Brain pericyte (primary cell): ENCODE data around the gene KLHL9.

Source experiments
- DNase-seq: peaks from one replicate; pipeline ENCODE4 v3.0.0-alpha.2; 2012; ENCODE audit warnings: low read depth, low spot score

Gene KLHL9

DNA sequence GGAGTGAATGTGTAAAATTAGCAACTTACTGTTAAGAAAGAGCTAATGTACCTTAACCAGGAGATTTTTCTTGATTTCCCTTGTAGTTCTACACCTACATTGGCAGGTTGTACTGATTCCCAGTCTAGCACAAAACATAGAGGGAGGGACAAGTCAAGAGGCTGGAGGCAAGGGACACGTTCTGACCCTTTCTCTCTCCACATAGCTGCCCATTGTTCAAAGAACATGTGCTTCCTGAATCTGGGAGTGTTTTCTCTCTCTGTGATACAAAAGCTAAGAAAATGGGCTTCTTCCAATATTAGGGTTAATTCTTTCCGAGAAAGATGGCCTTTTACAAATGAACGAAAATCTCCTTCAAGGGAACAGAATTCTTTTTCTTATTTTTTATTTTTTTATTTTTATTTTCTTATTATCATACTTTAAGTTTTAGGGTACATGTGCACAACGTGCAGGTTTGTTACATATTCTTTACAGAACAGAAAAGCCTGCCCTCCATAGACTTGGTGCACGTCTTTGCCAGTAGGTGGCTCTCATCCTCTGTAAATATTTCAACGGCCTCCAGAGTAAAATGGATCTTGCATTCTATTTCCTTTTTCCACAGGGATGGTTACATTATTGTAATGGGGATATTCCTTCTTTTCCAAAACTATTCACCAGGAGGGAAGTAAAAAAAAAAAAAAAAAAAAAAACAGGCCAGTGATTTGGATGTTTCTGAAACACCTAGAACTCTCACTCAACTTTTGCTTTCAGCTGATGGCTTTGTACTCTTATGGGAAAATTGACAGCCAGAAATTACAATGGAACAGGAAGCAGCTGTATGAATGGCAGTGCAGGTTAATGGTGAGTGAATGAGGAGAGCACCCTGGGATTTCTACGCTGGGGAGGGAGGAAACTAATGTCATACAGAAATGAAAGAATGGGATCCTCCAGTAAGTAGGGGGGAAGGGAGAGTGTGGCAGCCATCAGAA is 17.0 kb downstream of the KLHL9 start:
- DNase-seq = no peak

- DNase-seq = no peak
Measured at GRCh38 chr9:21316860-21317259, 18.3 kb downstream of the KLHL9 start.

DNA sequence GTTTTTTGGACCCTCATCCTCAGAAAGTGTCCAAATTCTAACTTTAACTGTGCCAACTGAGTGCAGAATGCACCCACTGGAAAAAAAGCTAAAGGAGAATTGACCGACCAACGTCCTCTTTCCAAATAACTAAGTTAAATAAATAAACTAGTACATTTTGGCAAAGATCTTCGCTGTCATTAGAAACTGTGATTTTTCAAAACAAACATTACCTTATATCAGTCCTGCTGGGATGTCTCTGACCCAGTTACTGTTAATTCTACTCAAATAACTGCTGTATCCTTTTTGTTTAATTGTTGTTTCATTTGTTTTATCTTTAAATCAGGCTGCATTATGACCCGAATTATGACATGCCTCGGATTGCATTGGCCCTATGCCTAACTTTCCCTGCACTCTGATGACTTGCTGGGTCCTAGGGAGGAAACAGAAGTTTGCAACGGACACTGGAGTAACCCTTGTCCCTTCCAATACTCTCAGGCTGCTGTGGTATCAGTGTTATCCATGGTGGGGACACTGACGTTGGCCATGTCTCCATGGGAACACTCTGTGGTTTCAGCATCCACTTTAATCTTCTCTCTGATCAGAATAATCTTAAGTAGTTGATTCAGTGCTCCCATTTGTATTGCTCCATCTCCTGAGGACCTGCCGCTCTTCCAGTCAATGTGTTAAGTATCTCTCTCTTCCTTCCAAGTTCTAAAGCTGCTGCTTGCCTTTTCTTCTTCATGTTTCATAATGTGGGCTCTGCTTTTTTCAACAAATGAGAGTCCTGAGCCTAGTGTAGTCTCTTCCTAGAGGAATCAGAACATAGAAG is 19.0 kb downstream of the KLHL9 start:
- no peak for DNase-seq

- DNase-seq = no peak
Measured at GRCh38 chr9:21314152-21314551, 21.1 kb downstream of the KLHL9 start.

DNA sequence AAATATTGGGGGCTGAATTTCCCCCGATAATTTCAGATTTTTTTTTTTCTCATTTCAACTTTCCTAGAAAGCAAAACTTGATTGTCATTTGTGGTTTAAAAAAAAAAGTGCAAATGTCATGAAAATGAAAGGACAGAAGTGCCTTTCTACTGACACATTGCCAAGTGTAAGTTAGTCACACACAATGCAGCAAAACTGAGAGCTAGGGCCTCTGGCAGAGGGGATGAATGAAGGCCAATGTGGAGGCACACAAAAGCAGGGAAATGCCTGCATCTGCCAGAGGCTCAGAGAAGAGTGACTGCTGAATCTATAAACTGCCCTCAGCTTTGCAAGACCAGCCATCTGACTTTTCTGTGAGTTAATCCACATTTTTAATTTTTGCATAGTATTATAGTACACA is 23.3 kb downstream of the KLHL9 start:
- no peak for DNase-seq

DNA sequence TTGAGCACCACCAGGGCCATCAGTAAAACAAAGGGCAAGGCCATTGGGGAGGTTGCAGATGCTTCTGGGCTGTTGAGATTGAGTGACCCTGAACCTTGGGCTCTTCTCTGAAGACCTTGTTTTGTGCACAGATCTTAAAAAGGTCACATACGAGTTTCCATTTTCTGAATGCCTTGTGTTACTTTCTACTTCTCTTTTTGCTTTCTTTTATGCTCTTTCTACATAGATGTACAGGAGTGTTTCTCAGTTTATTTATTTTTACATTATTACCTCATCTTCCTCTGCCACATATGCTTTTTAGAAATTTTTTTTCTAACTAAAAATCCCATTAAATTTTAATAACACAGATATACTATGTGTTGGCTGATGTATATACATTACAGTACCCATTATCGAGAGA is 30.0 kb downstream of the KLHL9 start, which contains the start of gene IFNA5:
IFNA5 (minus strand) TSS at position 101 of the 400 bp plus-strand sequence; CDS start at position 44, 57 bp downstream.
- no peak for DNase-seq

DNA sequence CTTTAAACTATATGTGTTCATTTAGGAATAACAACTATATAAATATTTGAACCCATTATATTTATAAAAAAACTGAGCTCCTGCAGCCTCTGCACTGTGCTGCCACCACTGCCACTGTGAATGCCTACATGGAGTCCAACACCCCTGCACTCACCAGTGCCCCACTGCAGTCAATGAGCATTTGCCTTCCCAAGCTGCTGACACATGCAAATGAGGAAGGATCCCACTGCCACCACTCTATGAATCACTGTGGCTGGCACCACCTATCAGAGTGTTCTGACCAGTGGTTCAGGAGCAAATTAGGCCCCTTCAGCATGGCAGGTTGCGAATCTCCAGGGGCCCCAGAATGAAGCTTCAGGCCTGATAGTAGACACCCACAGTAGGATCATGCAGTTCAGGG is 39.2 kb downstream of the KLHL9 start:
- no peak for DNase-seq

- DNase-seq = no peak
Measured at GRCh38 chr9:21294904-21295538, 40.2 kb downstream of the KLHL9 start.

- DNase-seq = no peak
Measured at GRCh38 chr9:21294364-21294774, 40.8 kb downstream of the KLHL9 start.

- no peak for DNase-seq
Measured at GRCh38 chr9:21289848-21290247, 45.4 kb downstream of the KLHL9 start.

GRCh38 chr9:21287280-21287679 is 47.9 kb downstream of the KLHL9 start:
- no peak for DNase-seq

DNA sequence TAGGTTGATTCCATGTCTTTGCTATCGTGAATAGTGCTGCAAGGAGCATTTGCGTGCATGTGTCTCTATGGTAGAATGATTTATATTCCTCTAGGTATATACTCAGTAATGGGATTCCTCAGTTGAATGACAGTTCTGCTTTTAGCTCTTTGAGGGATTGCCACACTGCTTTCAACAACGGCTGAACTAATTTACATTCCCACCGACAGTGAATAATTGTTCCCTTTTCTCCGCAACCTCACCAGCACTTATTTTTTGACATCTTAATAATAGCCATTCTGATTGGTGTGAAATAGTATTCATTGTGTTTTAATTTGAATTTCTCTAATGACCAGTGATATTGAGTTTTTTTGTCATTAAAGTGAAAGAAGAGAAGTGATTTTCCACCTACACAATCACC is 48.5 kb downstream of the KLHL9 start:
- no peak for DNase-seq

DNA sequence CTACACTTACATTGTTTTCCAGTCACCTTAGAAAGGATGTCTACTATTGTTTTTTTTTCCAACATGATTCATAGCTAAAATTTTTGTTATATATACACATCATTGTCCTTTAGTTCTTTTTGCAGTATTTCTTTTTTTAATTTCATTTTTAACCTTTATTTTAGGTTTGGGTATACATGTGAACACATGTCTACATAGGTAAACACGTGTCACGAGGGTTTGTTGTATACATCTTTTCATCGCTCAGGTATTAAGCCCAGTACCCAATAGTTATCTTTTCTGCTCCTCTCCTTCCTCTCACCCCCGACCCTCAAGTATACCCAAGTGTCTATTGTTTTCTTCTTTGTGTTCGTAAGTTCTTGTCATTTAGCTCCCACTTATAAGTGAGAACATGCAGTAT is 49.1 kb downstream of the KLHL9 start:
- DNase-seq = no peak

- no peak for DNase-seq
Measured at GRCh38 chr9:21281275-21281674, 53.9 kb downstream of the KLHL9 start.
